DOHH2 (cell line): ENCODE measurements around the gene CNPY1.

Source experiments
- EZH2phosphoT487 ChIP-seq: fragments of 200-600 bp; sonication (generic); IDR thresholded peaks from 2 replicates; pipeline ENCODE4 v1.6.1; 2017; ENCODE audit warnings: borderline replicate concordance, mild to moderate bottlenecking, antibody characterized with exemption, low read length, moderate library complexity, mixed read lengths
- TF ChIP-seq, protein P1 (sequence below): fragments of 200-600 bp; sonication (generic); IDR thresholded peaks from one replicate; pipeline ENCODE4 v1.5.1; 2014; ENCODE audit warnings: antibody characterized with exemption, mild to moderate bottlenecking, low read depth, low read length; ENCODE audit not compliant: poor library complexity, severe bottlenecking

DNA sequence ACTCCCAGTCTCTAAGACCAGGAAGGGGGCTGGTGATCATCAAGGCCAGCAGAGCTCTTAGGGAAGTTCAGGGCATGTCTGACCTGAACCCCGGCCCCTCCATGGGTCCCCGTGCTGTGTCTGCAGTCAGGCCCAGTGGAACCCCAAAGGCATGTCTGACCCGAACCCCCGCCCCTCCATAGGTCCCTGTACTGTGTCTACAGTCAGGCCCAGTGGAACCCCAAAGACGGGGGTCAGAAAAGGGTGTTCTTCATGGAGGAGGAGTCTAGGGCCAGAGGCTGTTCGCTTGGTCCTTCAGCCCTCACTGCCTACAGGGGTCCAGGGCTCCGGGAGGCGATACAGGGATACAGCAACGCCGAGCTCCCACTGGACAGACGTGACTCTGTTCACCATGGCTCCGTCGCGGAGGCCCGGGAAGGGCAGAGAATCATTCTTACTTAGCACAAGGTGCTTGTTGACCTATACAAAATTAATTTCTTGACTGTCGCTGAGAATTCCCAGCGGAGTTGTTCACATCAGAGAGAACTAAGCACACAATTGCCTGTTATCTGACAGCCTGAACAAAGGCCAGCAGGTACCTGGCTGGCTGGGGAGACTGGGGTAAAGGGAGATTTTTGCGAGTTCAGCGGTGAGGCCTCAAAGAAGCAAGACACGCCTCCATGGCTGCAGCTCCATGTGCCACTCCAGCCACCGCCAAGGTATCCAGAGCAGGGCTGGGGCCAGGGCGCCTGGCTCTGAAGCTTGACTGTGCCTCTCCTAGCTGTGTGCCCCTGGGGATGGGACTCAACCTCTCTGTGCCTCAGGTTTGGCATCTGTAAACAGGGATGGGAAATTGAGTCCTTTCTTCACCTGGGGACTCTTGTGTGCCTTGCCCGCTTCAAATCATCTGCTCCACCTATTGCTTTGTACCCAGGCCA is 61.6 kb downstream of the CNPY1 start:
- TF ChIP-seq, protein P1, sequence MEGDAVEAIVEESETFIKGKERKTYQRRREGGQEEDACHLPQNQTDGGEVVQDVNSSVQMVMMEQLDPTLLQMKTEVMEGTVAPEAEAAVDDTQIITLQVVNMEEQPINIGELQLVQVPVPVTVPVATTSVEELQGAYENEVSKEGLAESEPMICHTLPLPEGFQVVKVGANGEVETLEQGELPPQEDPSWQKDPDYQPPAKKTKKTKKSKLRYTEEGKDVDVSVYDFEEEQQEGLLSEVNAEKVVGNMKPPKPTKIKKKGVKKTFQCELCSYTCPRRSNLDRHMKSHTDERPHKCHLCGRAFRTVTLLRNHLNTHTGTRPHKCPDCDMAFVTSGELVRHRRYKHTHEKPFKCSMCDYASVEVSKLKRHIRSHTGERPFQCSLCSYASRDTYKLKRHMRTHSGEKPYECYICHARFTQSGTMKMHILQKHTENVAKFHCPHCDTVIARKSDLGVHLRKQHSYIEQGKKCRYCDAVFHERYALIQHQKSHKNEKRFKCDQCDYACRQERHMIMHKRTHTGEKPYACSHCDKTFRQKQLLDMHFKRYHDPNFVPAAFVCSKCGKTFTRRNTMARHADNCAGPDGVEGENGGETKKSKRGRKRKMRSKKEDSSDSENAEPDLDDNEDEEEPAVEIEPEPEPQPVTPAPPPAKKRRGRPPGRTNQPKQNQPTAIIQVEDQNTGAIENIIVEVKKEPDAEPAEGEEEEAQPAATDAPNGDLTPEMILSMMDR = no peak
- no peak for TF ChIP-seq EZH2phosphoT487
